Liver (tissue), 3 donors: ENCODE data around the gene LDLRAD4.

Source experiments
- CTCF ChIP-seq: fragments of 150-350 bp; IDR thresholded peaks from 2 replicates; pipeline ENCODE4 v1.5.1; 2017; ENCODE audit warnings: improper control_type of control experiment, low read depth, low read length; ENCODE audit not compliant: missing input control
- NR2F2 ChIP-seq: IDR thresholded peaks from 2 replicates; pipeline ENCODE4 v1.6.1; 2016; ENCODE audit warnings: antibody characterized with exemption
- YY1 ChIP-seq: IDR thresholded peaks from 2 replicates; pipeline ENCODE4 v1.6.1; 2016; ENCODE audit warnings: antibody characterized with exemption, mild to moderate bottlenecking
- TF ChIP-seq, protein P1 (sequence below): IDR thresholded peaks from 2 replicates; pipeline ENCODE4 v1.6.1; 2016; ENCODE audit warnings: antibody characterized with exemption, mild to moderate bottlenecking
- donor health status: healthy.
- donor health status: healthy.

- TF ChIP-seq, protein P1, sequence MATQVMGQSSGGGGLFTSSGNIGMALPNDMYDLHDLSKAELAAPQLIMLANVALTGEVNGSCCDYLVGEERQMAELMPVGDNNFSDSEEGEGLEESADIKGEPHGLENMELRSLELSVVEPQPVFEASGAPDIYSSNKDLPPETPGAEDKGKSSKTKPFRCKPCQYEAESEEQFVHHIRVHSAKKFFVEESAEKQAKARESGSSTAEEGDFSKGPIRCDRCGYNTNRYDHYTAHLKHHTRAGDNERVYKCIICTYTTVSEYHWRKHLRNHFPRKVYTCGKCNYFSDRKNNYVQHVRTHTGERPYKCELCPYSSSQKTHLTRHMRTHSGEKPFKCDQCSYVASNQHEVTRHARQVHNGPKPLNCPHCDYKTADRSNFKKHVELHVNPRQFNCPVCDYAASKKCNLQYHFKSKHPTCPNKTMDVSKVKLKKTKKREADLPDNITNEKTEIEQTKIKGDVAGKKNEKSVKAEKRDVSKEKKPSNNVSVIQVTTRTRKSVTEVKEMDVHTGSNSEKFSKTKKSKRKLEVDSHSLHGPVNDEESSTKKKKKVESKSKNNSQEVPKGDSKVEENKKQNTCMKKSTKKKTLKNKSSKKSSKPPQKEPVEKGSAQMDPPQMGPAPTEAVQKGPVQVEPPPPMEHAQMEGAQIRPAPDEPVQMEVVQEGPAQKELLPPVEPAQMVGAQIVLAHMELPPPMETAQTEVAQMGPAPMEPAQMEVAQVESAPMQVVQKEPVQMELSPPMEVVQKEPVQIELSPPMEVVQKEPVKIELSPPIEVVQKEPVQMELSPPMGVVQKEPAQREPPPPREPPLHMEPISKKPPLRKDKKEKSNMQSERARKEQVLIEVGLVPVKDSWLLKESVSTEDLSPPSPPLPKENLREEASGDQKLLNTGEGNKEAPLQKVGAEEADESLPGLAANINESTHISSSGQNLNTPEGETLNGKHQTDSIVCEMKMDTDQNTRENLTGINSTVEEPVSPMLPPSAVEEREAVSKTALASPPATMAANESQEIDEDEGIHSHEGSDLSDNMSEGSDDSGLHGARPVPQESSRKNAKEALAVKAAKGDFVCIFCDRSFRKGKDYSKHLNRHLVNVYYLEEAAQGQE = no peak
- no peak for TF ChIP-seq CTCF
- TF ChIP-seq YY1 = no peak
- TF ChIP-seq NR2F2 = no peak
Observed at GRCh38 chr18:13389491-13390131, 171.1 kb downstream of the LDLRAD4 start.
